ENCODE data around the gene EXOC2. TPM values are rescaled to one million over a fixed set of nuclear protein-coding genes. Genes with fewer than 3 reads are reported as not detected.

The EXOC2 gene
- total and polyA plus RNA-seq, 2 donors (not counting 3 experiments of a cell fraction or from before 2014, with no cell fraction given), result 18.2 to 30.8 TPM

GRCh38 chr6:667253-667927, 25.5 kb downstream of the EXOC2 start:
- dilution Hi-C loops (cut with MboI; ENCODE audit: extremely low pct_ligation_motif_present, low sequenced_read_pairs), result no loop called here
- H3K79me2 ChIP-seq (ENCODE audit: control insufficient read depth, insufficient read depth, low read length), result peaks cover 42% of the 10 kb centered on the region

More at GRCh38 chr6:667253-667927, 25.5 kb downstream of the EXOC2 start:
- no peaks in the 10 kb centered on the region for H3K9me1 ChIP-seq (replicated peaks; ENCODE audit: control insufficient read depth, extremely low read depth, insufficient read depth, low read length)
- no peaks in the 10 kb centered on the region for H3K36me3 ChIP-seq (ENCODE audit: control insufficient read depth in 2 of 2, extremely low read depth in 1 of 2, insufficient read depth in 2 of 2, low read length in 2 of 2)
- no peak overlapping the region for H2AFZ ChIP-seq (ENCODE audit: low read depth, low read length)
- H3K4me1 ChIP-seq (ENCODE audit: control insufficient read depth, extremely low read depth, insufficient read depth, low read length), result no peaks in the 10 kb centered on the region
- H3K9ac ChIP-seq (replicated peaks; ENCODE audit: extremely low read depth, insufficient read depth, low read length), result no peak overlapping the region
- ChIA-PET CTCF (no interaction called here), POLR2A (no interaction called here)
- H3K4me3 ChIP-seq (replicated peaks in 1 of 3; ENCODE audit: insufficient read depth in 1 of 3, low read depth in 1 of 3, low read length in 3 of 3), result no peak overlapping the region
- H3K27me3 ChIP-seq (ENCODE audit: control insufficient read depth in 2 of 2, insufficient read depth in 2 of 2, low read length in 2 of 2), result no peaks in the 10 kb centered on the region
- H3K27ac ChIP-seq (ENCODE audit: insufficient read depth, low read depth, low read length), result no peak overlapping the region
- FAIRE-seq (no peak), DNase-seq (ENCODE audit: low read depth, low spot score) (no peak)
- no peaks in the 10 kb centered on the region for H4K20me1 ChIP-seq (replicated peaks; ENCODE audit: control insufficient read depth, extremely low read depth, insufficient read depth, low read length)
- TF ChIP-seq POLR2A (IDR thresholded peaks at IDR 0.05; ENCODE audit: low read depth, low read length) (no peak), JUN (IDR thresholded peaks at IDR 0.05; ENCODE audit: borderline replicate concordance, insufficient read depth, insufficient read length, low read depth) (no peak), POLR2AphosphoS5 (IDR thresholded peaks at IDR 0.05; ENCODE audit: insufficient read depth, low read depth, low read length) (no peak), MYC (IDR thresholded peaks at IDR 0.05; ENCODE audit: low read depth, low read length) (no peak), CTCF (IDR thresholded peaks at IDR 0.05; ENCODE audit: extremely low read depth in 1 of 2, insufficient read depth in 1 of 2, low read depth in 1 of 2, low read length in 2 of 2) (no peak), MAX (IDR thresholded peaks at IDR 0.05; ENCODE audit: insufficient read depth, insufficient read length) (no peak), GATA2 (IDR thresholded peaks at IDR 0.05; ENCODE audit: insufficient read depth, insufficient read length, low read depth, low read length) (no peak), EZH2 (IDR thresholded peaks at IDR 0.05; ENCODE audit: borderline replicate concordance, low read depth, low read length, severe bottlenecking) (no peak), FOS (IDR thresholded peaks at IDR 0.05; ENCODE audit: borderline replicate concordance, insufficient read depth, low read length) (no peak)
- intact Hi-C loops (cut with micrococcal nuclease), result no loop called here
- H3K4me2 ChIP-seq (ENCODE audit: insufficient read depth, low read length), result no peak overlapping the region
- BruUV-seq (replicated peaks), result no TSS peak
- no peaks in the 10 kb centered on the region for H3K9me3 ChIP-seq (replicated peaks; ENCODE audit: control insufficient read depth, insufficient read depth, low read length)
